Measurements from ENCODE around the gene HSP90B1.

HSP90B1 gene

GRCh38 chr12:103936679-103937078 lies 6.5 kb downstream of the HSP90B1 start:
- Histone ChIP-seq H2AFZ (ENCODE audit: insufficient read depth, low read length, poor library complexity) (no peak overlapping the region), H2BK120ac (ENCODE audit: insufficient read depth, low read length, poor library complexity) (no peak overlapping the region), H2BK12ac (ENCODE audit: low read length) (no peak overlapping the region), H3K27me3 (ENCODE audit: insufficient read depth, low read length) (no peaks in the 10 kb centered on the region), H3K18ac (ENCODE audit: low read length) (no peak overlapping the region), H3K79me1 (ENCODE audit: low read length) (no peaks in the 10 kb centered on the region), H3K4me1 (ENCODE audit: control insufficient read depth in 1 of 2, insufficient read depth in 2 of 2, low read length in 2 of 2) (no peaks in the 10 kb centered on the region), H3K4me2 (ENCODE audit: low read length) (no peak overlapping the region), H4K12ac (ENCODE audit: low read depth, low read length) (no peak overlapping the region), H3K9me3 (ENCODE audit: insufficient read depth, low read depth, low read length) (no peaks in the 10 kb centered on the region), H3K27ac (ENCODE audit: low read depth, low read length) (no peak overlapping the region), H2BK5ac (ENCODE audit: low read depth, low read length, poor library complexity) (no peak overlapping the region), H3K14ac (ENCODE audit: low read length) (no peak overlapping the region), H3K79me2 (ENCODE audit: control insufficient read depth, insufficient read depth, low read length, poor library complexity) (peaks cover 2% of the 10 kb centered on the region), H4K8ac (ENCODE audit: low read depth, low read length) (no peak overlapping the region), H2AK5ac (ENCODE audit: low read length) (no peak overlapping the region), H3K23ac (ENCODE audit: low read length) (no peak overlapping the region), H3K4ac (ENCODE audit: low read depth, low read length) (no peak overlapping the region), H3K9ac (ENCODE audit: low read length) (no peak overlapping the region), H3K4me3 (ENCODE audit: low read depth, low read length) (no peak overlapping the region), H4K91ac (ENCODE audit: low read depth, low read length) (no peak overlapping the region), H3K36me3 (ENCODE audit: control insufficient read depth in 1 of 2, insufficient read depth in 2 of 2, low read length in 2 of 2) (peaks cover 21 to 43% of the 10 kb centered on the region in 2 experiments)
- WGBS (ENCODE audit: extremely low coverage, insufficient coverage, insufficient read length) = no CpG with 5 or more reads among the region's 3 CpGs
- DNase-seq = no peak

GRCh38 chr12:103944964-103945363 lies 14.8 kb downstream of the HSP90B1 start:
- no peak overlapping the region for H4K12ac ChIP-seq (ENCODE audit: low read depth, low read length)
- no CpG with 5 or more reads among the region's 3 CpGs for WGBS (ENCODE audit: extremely low coverage, insufficient coverage, insufficient read length)

GRCh38 chr12:103947871-103948555 lies 17.8 kb downstream of the HSP90B1 start:
- Histone ChIP-seq H3K4me1 (ENCODE audit: control insufficient read depth in 1 of 2, insufficient read depth in 2 of 2, low read length in 2 of 2) (no peaks in the 10 kb centered on the region), H3K14ac (ENCODE audit: low read length) (no peak overlapping the region), H3K9ac (ENCODE audit: low read length) (no peak overlapping the region), H2AFZ (ENCODE audit: insufficient read depth, low read length, poor library complexity) (no peak overlapping the region), H3K36me3 (ENCODE audit: control insufficient read depth in 1 of 2, insufficient read depth in 2 of 2, low read length in 2 of 2) (peaks cover 26 to 53% of the 10 kb centered on the region in 2 experiments), H2AK5ac (ENCODE audit: low read length) (no peak overlapping the region), H3K79me1 (ENCODE audit: low read length) (no peaks in the 10 kb centered on the region), H3K27me3 (ENCODE audit: insufficient read depth, low read length) (no peaks in the 10 kb centered on the region), H3K23ac (ENCODE audit: low read length) (no peak overlapping the region), H4K12ac (ENCODE audit: low read depth, low read length) (no peak overlapping the region), H3K9me3 (ENCODE audit: insufficient read depth, low read depth, low read length) (peaks cover 1% of the 10 kb centered on the region), H3K4me3 (ENCODE audit: low read depth, low read length) (no peak overlapping the region), H3K79me2 (ENCODE audit: control insufficient read depth, insufficient read depth, low read length, poor library complexity) (no peaks in the 10 kb centered on the region), H4K8ac (ENCODE audit: low read depth, low read length) (no peak overlapping the region), H3K27ac (ENCODE audit: low read depth, low read length) (no peak overlapping the region), H4K91ac (ENCODE audit: low read depth, low read length) (no peak overlapping the region), H3K18ac (ENCODE audit: low read length) (no peak overlapping the region), H2BK5ac (ENCODE audit: low read depth, low read length, poor library complexity) (no peak overlapping the region), H3K4ac (ENCODE audit: low read depth, low read length) (no peak overlapping the region), H2BK120ac (ENCODE audit: insufficient read depth, low read length, poor library complexity) (no peak overlapping the region), H2BK12ac (ENCODE audit: low read length) (no peak overlapping the region), H3K4me2 (ENCODE audit: low read length) (no peak overlapping the region)
- no CpG with 5 or more reads among the region's 7 CpGs for WGBS (ENCODE audit: extremely low coverage, insufficient coverage, insufficient read length)
- DNase-seq = no peak

More at GRCh38 chr12:103944964-103945363, 14.8 kb downstream of the HSP90B1 start:
- Histone ChIP-seq H3K4me2 (ENCODE audit: low read length) (no peak overlapping the region), H3K14ac (ENCODE audit: low read length) (no peak overlapping the region), H2AK5ac (ENCODE audit: low read length) (no peak overlapping the region), H2BK5ac (ENCODE audit: low read depth, low read length, poor library complexity) (no peak overlapping the region), H4K91ac (ENCODE audit: low read depth, low read length) (no peak overlapping the region), H3K9ac (ENCODE audit: low read length) (no peak overlapping the region), H3K4me1 (ENCODE audit: control insufficient read depth in 1 of 2, insufficient read depth in 2 of 2, low read length in 2 of 2) (no peaks in the 10 kb centered on the region), H3K23ac (ENCODE audit: low read length) (no peak overlapping the region), H4K8ac (ENCODE audit: low read depth, low read length) (no peak overlapping the region), H3K79me1 (ENCODE audit: low read length) (no peaks in the 10 kb centered on the region), H2AFZ (ENCODE audit: insufficient read depth, low read length, poor library complexity) (no peak overlapping the region), H3K79me2 (ENCODE audit: control insufficient read depth, insufficient read depth, low read length, poor library complexity) (no peaks in the 10 kb centered on the region), H3K4me3 (ENCODE audit: low read depth, low read length) (no peak overlapping the region), H2BK120ac (ENCODE audit: insufficient read depth, low read length, poor library complexity) (no peak overlapping the region), H2BK12ac (ENCODE audit: low read length) (no peak overlapping the region), H3K4ac (ENCODE audit: low read depth, low read length) (no peak overlapping the region), H3K36me3 (ENCODE audit: control insufficient read depth in 1 of 2, insufficient read depth in 2 of 2, low read length in 2 of 2) (peaks cover 18 to 55% of the 10 kb centered on the region in 2 experiments), H3K27me3 (ENCODE audit: insufficient read depth, low read length) (no peaks in the 10 kb centered on the region), H3K9me3 (ENCODE audit: insufficient read depth, low read depth, low read length) (no peaks in the 10 kb centered on the region), H3K18ac (ENCODE audit: low read length) (no peak overlapping the region), H3K27ac (ENCODE audit: low read depth, low read length) (no peak overlapping the region)
- DNase-seq = no peak

- Histone ChIP-seq H3K36me3 (ENCODE audit: control insufficient read depth in 1 of 2, insufficient read depth in 2 of 2, low read length in 2 of 2) (peaks cover 22 to 48% of the 10 kb centered on the region in 2 experiments), H3K27me3 (ENCODE audit: insufficient read depth, low read length) (no peaks in the 10 kb centered on the region), H2AK5ac (ENCODE audit: low read length) (no peak overlapping the region), H2BK5ac (ENCODE audit: low read depth, low read length, poor library complexity) (no peak overlapping the region), H3K4me1 (ENCODE audit: control insufficient read depth in 1 of 2, insufficient read depth in 2 of 2, low read length in 2 of 2) (no peaks in the 10 kb centered on the region), H3K18ac (ENCODE audit: low read length) (no peak overlapping the region), H2BK12ac (ENCODE audit: low read length) (no peak overlapping the region), H2AFZ (ENCODE audit: insufficient read depth, low read length, poor library complexity) (no peak overlapping the region), H3K4me3 (ENCODE audit: low read depth, low read length) (no peak overlapping the region), H3K79me1 (ENCODE audit: low read length) (no peaks in the 10 kb centered on the region), H3K9ac (ENCODE audit: low read length) (no peak overlapping the region), H3K79me2 (ENCODE audit: control insufficient read depth, insufficient read depth, low read length, poor library complexity) (no peaks in the 10 kb centered on the region), H4K91ac (ENCODE audit: low read depth, low read length) (no peak overlapping the region), H3K4me2 (ENCODE audit: low read length) (no peak overlapping the region), H4K8ac (ENCODE audit: low read depth, low read length) (no peak overlapping the region), H2BK120ac (ENCODE audit: insufficient read depth, low read length, poor library complexity) (no peak overlapping the region), H4K12ac (ENCODE audit: low read depth, low read length) (no peak overlapping the region), H3K14ac (ENCODE audit: low read length) (no peak overlapping the region), H3K23ac (ENCODE audit: low read length) (no peak overlapping the region), H3K9me3 (ENCODE audit: insufficient read depth, low read depth, low read length) (peaks cover 1% of the 10 kb centered on the region), H3K27ac (ENCODE audit: low read depth, low read length) (no peak overlapping the region), H3K4ac (ENCODE audit: low read depth, low read length) (no peak overlapping the region)
- no peak for DNase-seq
- no CpG with 5 or more reads among the region's 13 CpGs for WGBS (ENCODE audit: extremely low coverage, insufficient coverage, insufficient read length)
Observed at GRCh38 chr12:103948746-103949406, 18.7 kb downstream of the HSP90B1 start.

Measured in trophoblast cell (in vitro differentiated cells and primary cell).